Keratinocyte (primary cell): Measurements from ENCODE around the gene TOR1B. TPM values are rescaled to one million over a fixed set of nuclear protein-coding genes. Genes with fewer than 3 reads are reported as not detected.

Experiments
- DNase-seq: peaks from one replicate; pipeline ENCODE4 v3.0.0-alpha.2; 2011; ENCODE audit warnings: low read depth, missing footprints, low spot score
- FAIRE-seq: peaks from 2 replicates; lab custom pipeline; 2011; peaks lifted over from hg19 to GRCh38; lab: Jason Lieb, UNC
- H2AFZ ChIP-seq: 2 replicates; pipeline ENCODE4 v1.6.0; 2012; ENCODE audit warnings: low read length, control low read depth, inconsistent platforms; ENCODE audit not compliant: control insufficient read depth
- H3K27ac ChIP-seq: 2 replicates; pipeline ENCODE4 v1.5.1; 2011; ENCODE audit warnings: low read length; ENCODE audit not compliant: control insufficient read depth, insufficient read depth
- H3K27me3 ChIP-seq: 3 replicates; pipeline ENCODE4 v1.6.0; 2011; ENCODE audit warnings: low read length; ENCODE audit not compliant: control insufficient read depth, insufficient read depth; ENCODE audit errors: extremely low read depth
- H3K36me3 ChIP-seq, 2 experiments: 2 replicates in 1 of 2; 3 replicates in 1 of 2; pipeline ENCODE4 v1.5.1; 2011; ENCODE audit warnings: low read length in 2 of 2, mild to moderate bottlenecking in 1 of 2; ENCODE audit not compliant: control insufficient read depth in 2 of 2, insufficient read depth in 2 of 2; ENCODE audit errors: extremely low read depth in 1 of 2
- H3K4me1 ChIP-seq: 3 replicates; pipeline ENCODE4 v1.5.1; 2011; ENCODE audit warnings: low read length; ENCODE audit not compliant: control insufficient read depth, insufficient read depth; ENCODE audit errors: extremely low read depth
- H3K4me2 ChIP-seq: 3 replicates; pipeline ENCODE4 v1.6.0; 2011; ENCODE audit warnings: low read depth, low read length; ENCODE audit not compliant: control insufficient read depth, insufficient read depth; ENCODE audit errors: extremely low read depth
- H3K4me3 ChIP-seq, 3 experiments: fragments of 200-600 bp in 1 of 3; sonication (generic) in 1 of 3; 2 replicates in 2 of 3; 3 replicates in 1 of 3; pipeline ENCODE4 v1.5.1; 2011 to 2016; ENCODE audit warnings: low read length in 3 of 3, mild to moderate bottlenecking in 3 of 3, control low read depth in 2 of 3, inconsistent platforms in 1 of 3, low read depth in 1 of 3, mixed read lengths in 1 of 3, mixed run types in 1 of 3, moderate library complexity in 1 of 3; ENCODE audit not compliant: control insufficient read depth in 2 of 3, insufficient read depth in 2 of 3; ENCODE audit errors: extremely low read depth in 1 of 3
- H3K79me2 ChIP-seq: 2 replicates; pipeline ENCODE4 v1.6.0; 2012; ENCODE audit warnings: low read length; ENCODE audit not compliant: control insufficient read depth, insufficient read depth
- H3K9ac ChIP-seq: 3 replicates; pipeline ENCODE4 v1.6.0; 2011; ENCODE audit warnings: low read length; ENCODE audit not compliant: control insufficient read depth, insufficient read depth; ENCODE audit errors: extremely low read depth
- H3K9me1 ChIP-seq: 3 replicates; pipeline ENCODE4 v1.6.0; 2011; ENCODE audit warnings: low read length; ENCODE audit not compliant: control insufficient read depth, insufficient read depth; ENCODE audit errors: extremely low read depth
- H3K9me3 ChIP-seq: 2 replicates; pipeline ENCODE4 v1.5.1; 2012; ENCODE audit warnings: low read depth, low read length; ENCODE audit not compliant: control insufficient read depth
- H4K20me1 ChIP-seq: 3 replicates; pipeline ENCODE4 v1.6.0; 2011; ENCODE audit warnings: low read length; ENCODE audit not compliant: control insufficient read depth, insufficient read depth; ENCODE audit errors: extremely low read depth
- CTCF ChIP-seq, 3 experiments: IDR thresholded peaks in 1 of 3; conservative IDR thresholded peaks in 1 of 3; optimal IDR thresholded peaks in 1 of 3; 2 replicates in 2 of 3; 3 replicates in 1 of 3; pipeline versions ENCODE3 to v1.5.1; 2011; ENCODE audit warnings: low read length in 3 of 3, mild to moderate bottlenecking in 3 of 3, moderate library complexity in 2 of 3, control low read depth in 1 of 3, inconsistent platforms in 1 of 3; ENCODE audit not compliant: insufficient read depth in 2 of 3; ENCODE audit errors: extremely low read depth in 1 of 3
- EZH2 ChIP-seq: IDR thresholded peaks from one replicate; pipeline ENCODE4 v1.6.1; 2012; ENCODE audit warnings: inconsistent platforms, mild to moderate bottlenecking, low read length, moderate library complexity
- dilution Hi-C: fragments of 300-500 bp; cut with MboI; formaldehyde crosslinking; loops from one replicate; pipeline ENCODE4 v1.7.0; 2020; ENCODE audit warnings: low sequenced_read_pairs; ENCODE audit not compliant: extremely low pct_ligation_motif_present
- polyA plus RNA-seq, 5 experiments: library from polyadenylated mRNA; depleted of rRNA in 3 of 5; stranded (reverse) in 3 of 5; stranded (forward) in 1 of 5; unstranded in 1 of 5; fragments of >200 nt; gene quantifications; 1 replicate in 1 of 5; 2 replicates in 3 of 5; 3 replicates in 1 of 5; pipeline versions ENCODE4 v1.2.1 to v1.2.3, GENCODE V29; 2011 to 2012; ENCODE audit warnings: missing spikeins in 2 of 5, low read depth in 1 of 5, low replicate concordance in 1 of 5

The TOR1B gene
- polyA plus RNA-seq, 1 donor (not counting 4 experiments of a cell fraction or from before 2014, with no cell fraction given) = 24.2 TPM

GRCh38 chr9:129770741-129771140 lies 32.2 kb upstream of the TOR1B start:
- no peak for DNase-seq
- H3K4me3 ChIP-seq = no peak overlapping the region
- H3K4me1 ChIP-seq = peaks cover 10% of the 10 kb centered on the region
- TF ChIP-seq EZH2 = no peak
- no peak overlapping the region for H3K4me2 ChIP-seq
- dilution Hi-C loops = no loop called here
- FAIRE-seq = no peak
- no peaks in the 10 kb centered on the region for H3K9me1 ChIP-seq
- H3K27ac ChIP-seq = no peak overlapping the region
- H3K27me3 ChIP-seq = peaks cover 13% of the 10 kb centered on the region
- no peaks in the 10 kb centered on the region for H3K79me2 ChIP-seq
- H4K20me1 ChIP-seq = peaks cover 2% of the 10 kb centered on the region
- H2AFZ ChIP-seq = no peak overlapping the region
- H3K36me3 ChIP-seq = no peaks in the 10 kb centered on the region
- no peaks in the 10 kb centered on the region for H3K9me3 ChIP-seq
- H3K9ac ChIP-seq = no peak overlapping the region

GRCh38 chr9:129773262-129774048 lies 29.5 kb upstream of the TOR1B start:
- Histone ChIP-seq H3K36me3 (no peaks in the 10 kb centered on the region), H3K27ac (no peak overlapping the region), H3K4me2 (peak overlapping the region; percentile 29), H3K4me3 (no peak overlapping the region), H3K9me1 (no peaks in the 10 kb centered on the region), H2AFZ (no peak overlapping the region), H4K20me1 (peaks cover 2% of the 10 kb centered on the region), H3K9ac (peak overlapping the region; percentile 39), H3K4me1 (peaks cover 28% of the 10 kb centered on the region), H3K79me2 (no peaks in the 10 kb centered on the region), H3K9me3 (no peaks in the 10 kb centered on the region), H3K27me3 (peaks cover 13% of the 10 kb centered on the region)
- no peak for TF ChIP-seq CTCF (optimal IDR thresholded peaks at IDR 0.05 in 1 of 3, IDR thresholded peaks at IDR 0.05 in 1 of 3, conservative IDR thresholded peaks at IDR 0.05 in 1 of 3; ENCODE audit: extremely low read depth in 1 of 3, insufficient read depth in 2 of 3, low read length in 3 of 3)
- TF ChIP-seq EZH2 = no peak
- FAIRE-seq = no peak
- peak; percentile 90 for DNase-seq
- dilution Hi-C loops = no loop called here
